ENCODE data around the gene ANKRD13A.
"Not testable (repeated sequence)": the region's sequence is repeated elsewhere in the genome, so short reads cannot be mapped to it uniquely, and the experiment has no call there.

Gene ANKRD13A

DNA sequence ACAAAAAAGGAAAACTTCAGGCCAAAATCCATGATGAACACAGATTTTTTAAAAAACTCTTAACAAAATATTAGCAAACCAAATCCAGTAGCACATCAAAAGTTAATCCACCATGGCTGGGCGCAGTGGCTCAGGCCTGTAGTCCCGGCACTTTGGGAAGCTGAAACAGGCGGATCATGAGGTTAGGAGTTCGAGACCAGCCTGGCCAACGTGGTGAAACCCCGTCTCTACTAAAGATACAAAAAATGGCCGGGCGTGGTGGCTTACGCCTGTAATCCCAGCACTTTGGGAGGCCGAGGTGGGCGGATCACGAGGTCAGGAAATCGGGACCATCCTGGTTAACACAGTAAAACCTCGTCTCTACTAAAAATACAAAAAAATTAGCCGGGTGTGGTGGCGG, 13.0 kb upstream of the ANKRD13A start:
- not testable (repeated sequence) for DNase-seq

- no peak for DNase-seq
These were observed 11.6 kb upstream of the ANKRD13A start for GRCh38 chr12:109987615-109988014.

DNA sequence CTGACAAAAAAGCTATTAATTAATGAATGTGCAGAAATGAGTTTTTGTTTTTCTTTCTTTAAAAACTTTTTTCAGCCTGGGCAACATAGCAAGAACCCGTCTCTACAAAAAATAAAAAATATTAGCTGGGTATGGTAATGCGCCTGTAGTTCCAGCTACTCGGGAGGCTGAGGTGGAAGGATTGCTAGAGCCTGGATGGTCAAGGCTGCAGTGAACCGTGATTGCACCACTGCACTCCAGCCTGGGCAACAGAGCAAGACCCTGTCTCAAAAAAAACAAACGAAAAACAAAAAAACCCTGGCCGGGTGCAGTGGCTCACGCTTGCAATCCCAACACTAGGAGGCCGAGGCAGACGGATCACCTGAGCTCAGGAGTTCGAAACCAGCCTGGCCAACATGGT, 11.0 kb upstream of the ANKRD13A start:
- no peak for DNase-seq

DNA sequence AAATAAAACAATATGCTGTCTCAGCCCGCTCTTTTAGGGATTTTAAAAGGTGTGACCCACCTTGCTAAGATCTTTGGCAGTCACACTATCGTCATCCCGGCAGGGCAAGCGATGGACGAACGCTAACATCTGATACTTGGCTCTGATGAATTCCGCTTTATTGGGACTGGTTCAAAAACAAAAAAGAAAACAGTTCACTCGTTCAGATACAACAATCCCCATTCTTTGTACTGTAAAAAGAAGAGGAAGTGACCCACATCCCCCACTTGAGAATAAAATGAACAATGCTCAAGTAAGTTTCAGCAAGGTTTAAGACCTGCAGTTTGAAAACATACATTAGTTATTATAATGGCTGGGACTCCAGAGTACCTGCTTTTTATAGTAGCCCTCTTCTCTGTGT, 10.3 kb upstream of the ANKRD13A start:
- no peak for DNase-seq

DNA sequence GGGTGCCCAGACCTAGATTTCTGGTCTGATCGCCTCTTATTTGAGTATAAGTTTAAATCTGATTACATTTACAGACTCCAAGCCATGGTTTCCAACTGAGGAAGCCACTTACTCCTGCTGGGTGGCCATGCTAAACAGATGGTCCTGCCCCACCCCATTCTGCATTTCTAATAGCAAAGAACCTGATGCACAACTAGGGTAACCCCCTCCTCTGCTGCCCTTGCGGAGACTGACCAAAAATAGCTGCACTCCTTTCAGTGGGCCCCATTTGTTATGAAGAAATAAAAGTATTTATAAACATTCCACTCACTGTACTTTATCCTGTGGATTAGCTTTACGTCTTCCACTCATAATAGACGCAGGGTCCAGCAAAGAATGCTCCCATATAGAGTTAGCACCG, 9.8 kb upstream of the ANKRD13A start:
- no peak for DNase-seq

DNA sequence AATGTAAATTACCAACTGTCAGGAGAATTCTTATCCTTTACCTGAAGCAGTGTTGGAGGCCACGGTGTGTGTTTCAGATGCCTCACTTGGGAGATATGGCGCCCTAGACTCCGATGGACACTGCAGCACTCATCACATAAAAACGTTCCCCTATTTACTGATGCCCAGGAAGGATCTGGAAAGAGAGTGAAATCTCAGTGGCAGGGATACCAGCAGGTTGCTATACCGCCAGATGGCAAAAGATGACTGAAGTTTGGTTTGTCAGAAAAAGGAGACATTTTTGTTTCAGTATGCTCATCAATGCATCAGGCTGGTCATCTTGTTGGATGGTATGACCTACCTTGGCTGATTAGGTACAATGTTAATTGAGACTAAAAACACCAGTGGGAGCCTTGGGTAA, 7.6 kb upstream of the ANKRD13A start:
- DNase-seq, result no peak

- DNase-seq, result no peak
These were observed 6.1 kb upstream of the ANKRD13A start for GRCh38 chr12:109993091-109993490.

DNA sequence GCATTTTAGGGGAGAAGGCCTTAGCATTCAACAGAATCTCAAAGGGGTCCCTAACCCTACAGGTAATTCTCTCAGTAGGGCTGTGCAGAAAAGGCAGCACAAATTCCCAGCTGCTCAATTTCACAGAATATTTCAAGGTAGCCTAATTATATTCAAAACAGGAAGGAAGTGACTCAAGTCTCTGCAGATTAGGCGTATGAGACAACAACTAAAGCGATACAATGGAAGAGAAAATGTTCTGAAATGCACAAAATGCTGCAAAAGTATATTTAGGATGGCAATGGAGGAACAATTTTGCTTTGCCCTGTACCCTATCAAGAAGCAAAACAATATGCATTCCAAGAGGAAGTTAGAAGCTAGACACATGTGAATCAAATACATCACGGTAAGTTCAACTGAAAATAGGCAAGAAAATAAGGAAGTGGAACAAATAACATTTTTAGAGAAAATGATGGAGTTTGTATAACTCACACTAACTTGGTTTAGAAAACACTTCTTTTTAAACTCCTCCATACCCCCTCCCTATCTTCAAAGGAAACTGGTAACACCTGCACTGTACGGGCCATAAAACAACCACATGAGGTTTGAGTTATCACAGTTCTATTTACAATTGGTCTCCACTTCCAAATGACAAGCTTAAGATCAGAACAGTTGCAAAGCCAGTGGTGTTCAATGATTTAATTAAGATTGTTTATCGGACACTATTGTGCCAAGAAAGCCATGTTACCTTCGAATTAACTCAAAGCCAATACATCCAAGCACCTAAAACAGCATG, 4.6 kb upstream of the ANKRD13A start:
- DNase-seq, result peak in 1 of 2 experiments; percentile 4

GRCh38 chr12:109995361-109995685, 3.9 kb upstream of the ANKRD13A start:
- DNase-seq, result no peak

GRCh38 chr12:109995686-109996482, 3.3 kb upstream of the ANKRD13A start, which contains the start of gene GIT2:
GIT2 (minus strand) TSS chr12:109996368; CDS start chr12:109996224, 144 bp downstream.
- DNase-seq, result peak; percentile 87 to 96

DNA sequence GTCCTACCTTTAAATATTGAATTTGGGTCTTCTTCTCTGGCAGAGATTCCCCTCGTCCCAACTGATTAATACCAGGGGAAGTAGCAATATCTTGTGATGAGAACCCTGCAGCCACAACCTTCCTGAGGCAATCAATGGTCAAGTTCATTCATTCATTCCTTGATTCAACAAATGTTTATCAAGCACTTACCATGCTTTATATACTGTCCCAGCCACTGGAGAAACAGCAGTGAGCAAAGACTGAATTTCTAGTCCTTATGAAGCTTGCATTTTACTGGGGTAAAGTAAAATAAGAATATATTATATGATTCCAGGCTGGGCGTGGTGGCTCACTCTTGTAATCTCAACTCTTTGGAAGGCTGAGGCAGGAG, 2.8 kb upstream of the ANKRD13A start:
- no peak for DNase-seq

DNA sequence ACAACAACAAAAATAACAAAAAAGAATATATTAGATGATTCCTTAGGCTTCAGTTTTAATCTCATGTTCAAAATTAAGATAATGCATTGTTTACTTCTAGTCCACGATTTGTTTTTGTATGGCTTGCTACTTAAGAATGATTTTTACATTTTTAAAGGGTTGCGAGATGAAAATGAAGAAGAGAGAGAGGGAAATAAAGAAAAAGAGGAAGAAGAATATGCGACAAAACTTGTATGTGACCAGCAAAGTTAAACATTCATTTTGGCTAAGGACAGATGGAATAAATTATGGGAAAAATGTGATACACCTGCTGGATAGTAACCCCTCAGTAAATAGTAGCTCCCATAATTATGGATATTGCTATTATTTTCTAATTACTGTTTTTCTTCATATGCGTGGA, 1.8 kb upstream of the ANKRD13A start:
- no peak for DNase-seq

GRCh38 chr12:109998241-109998903, 858 bp upstream of the ANKRD13A start:
- DNase-seq, result no peak

GRCh38 chr12:109999649-109999971, 380 bp downstream of the ANKRD13A start:
- no peak for DNase-seq

DNA sequence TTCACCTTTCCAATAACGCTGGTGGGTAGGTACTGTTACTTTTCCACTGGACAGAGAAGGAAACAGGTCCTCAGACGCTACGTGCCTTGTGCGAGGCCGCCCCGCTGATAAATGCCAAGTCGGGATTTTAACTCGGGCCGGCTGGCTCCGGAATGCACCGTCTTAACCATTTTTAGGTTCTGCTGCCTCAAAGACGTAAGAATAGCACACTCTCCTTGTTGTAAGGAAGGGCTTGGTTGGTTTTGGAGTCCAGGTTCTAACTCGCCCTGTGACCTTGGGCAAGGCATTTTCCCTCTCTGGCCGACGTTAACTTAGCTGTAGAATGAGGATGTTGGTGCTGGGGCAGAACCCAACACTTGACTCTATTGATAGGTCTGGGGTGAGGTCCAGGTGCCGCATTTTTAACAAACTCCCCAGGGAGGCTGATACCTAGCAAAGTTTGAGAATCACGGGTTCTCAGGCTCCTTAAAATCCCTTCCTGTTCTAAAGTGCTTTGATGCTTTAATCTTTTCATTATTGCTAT, 814 bp downstream of the ANKRD13A start:
- peak in 1 of 2 experiments; percentile 30 for DNase-seq

- no peak for DNase-seq
These were observed 2.4 kb downstream of the ANKRD13A start for GRCh38 chr12:110001596-110001995.

GRCh38 chr12:110002676-110003515, 3.7 kb downstream of the ANKRD13A start:
- DNase-seq, result no peak

DNA sequence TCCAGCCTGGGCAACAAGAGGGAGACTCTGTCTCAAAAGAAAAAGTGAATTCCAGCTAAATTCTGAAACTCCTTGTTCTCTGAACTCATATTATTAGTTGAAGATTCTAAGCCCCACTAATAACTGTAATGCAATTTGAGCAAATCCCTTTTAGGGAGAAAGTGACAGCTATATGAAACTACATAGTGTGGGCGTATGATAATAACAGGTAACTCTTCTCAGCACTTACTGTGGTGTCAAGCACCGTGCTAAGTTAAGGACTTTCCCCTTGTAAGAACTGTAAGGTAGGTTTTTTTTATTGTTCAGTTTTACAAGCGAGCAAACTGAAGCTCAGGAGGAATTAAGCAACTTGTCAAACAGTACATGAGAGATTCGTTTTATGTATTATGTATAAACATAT, 5.4 kb downstream of the ANKRD13A start:
- DNase-seq, result no peak

DNA sequence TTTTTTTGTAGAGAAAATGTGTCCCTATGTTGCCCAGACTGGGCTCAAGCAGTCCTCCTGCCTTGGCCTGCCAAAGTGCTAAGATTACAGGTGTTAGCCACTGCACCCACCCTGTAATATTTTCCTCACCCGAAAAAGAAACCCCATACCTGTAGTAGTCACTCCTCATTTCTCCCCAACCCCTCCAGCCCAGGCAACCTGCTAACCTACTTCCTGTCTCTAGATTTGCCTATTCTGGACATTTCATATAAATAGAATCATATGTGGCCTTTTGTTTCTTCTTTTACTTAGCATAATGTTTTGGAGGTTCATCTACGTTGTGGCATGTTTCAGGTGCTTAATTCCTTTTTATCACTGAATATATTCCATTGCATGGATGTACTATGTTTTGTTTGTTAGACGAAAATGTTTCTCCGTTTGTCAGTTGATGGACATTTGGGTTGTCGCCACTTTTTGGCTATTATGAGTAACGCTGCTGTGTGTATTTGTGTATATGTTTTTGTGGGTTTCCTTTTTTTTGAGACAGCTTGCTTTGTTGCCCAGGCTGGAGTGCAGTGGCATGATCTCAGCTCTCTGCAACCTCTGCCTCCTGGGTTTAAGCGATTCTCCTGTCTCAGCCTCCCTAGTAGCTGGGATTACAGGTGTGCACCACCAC, 6.2 kb downstream of the ANKRD13A start:
- DNase-seq, result no peak

GRCh38 chr12:110006115-110006514, 6.9 kb downstream of the ANKRD13A start:
- no peak for DNase-seq

- no peak for DNase-seq
These were observed 8.7 kb downstream of the ANKRD13A start for GRCh38 chr12:110007881-110008280.
